ENCODE results near the gene GGA2.

DNA sequence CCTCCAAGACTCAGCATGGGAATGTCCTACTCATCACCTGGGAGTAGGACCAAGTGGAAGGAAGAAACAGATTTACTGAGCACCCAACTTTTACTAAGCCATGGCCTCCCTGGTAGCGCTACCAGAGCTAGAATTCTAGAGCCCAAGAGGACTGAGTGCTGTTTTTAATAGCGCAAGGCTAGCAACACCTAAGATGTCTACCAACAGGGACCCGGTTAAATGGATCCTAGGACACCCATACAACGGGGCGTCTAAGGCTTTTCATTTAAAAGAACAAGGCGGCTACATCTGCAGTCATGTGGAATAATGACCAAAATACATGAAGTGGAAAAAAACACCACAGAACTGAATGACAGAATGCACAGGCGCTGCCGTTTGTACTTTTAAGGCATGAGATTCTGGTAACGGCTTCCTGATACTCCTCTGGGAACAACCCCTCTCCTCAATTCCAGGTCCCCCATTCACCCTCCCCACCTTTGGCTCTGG, 5.1 kb downstream of the GGA2 start:
- TF ChIP-seq POLR2AphosphoS5 (IDR thresholded peaks at IDR 0.05; ENCODE audit: low read depth, low read length): no peak
- TF ChIP-seq TAF1 (IDR thresholded peaks at IDR 0.05; ENCODE audit: borderline replicate concordance, insufficient read depth, low read length): no peak
- TF ChIP-seq, protein P1, sequence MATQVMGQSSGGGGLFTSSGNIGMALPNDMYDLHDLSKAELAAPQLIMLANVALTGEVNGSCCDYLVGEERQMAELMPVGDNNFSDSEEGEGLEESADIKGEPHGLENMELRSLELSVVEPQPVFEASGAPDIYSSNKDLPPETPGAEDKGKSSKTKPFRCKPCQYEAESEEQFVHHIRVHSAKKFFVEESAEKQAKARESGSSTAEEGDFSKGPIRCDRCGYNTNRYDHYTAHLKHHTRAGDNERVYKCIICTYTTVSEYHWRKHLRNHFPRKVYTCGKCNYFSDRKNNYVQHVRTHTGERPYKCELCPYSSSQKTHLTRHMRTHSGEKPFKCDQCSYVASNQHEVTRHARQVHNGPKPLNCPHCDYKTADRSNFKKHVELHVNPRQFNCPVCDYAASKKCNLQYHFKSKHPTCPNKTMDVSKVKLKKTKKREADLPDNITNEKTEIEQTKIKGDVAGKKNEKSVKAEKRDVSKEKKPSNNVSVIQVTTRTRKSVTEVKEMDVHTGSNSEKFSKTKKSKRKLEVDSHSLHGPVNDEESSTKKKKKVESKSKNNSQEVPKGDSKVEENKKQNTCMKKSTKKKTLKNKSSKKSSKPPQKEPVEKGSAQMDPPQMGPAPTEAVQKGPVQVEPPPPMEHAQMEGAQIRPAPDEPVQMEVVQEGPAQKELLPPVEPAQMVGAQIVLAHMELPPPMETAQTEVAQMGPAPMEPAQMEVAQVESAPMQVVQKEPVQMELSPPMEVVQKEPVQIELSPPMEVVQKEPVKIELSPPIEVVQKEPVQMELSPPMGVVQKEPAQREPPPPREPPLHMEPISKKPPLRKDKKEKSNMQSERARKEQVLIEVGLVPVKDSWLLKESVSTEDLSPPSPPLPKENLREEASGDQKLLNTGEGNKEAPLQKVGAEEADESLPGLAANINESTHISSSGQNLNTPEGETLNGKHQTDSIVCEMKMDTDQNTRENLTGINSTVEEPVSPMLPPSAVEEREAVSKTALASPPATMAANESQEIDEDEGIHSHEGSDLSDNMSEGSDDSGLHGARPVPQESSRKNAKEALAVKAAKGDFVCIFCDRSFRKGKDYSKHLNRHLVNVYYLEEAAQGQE (IDR thresholded peaks at IDR 0.05; ENCODE audit: insufficient read depth in 1 of 2, low read depth in 2 of 2, low read length in 2 of 2): no peak
- no peak for TF ChIP-seq SIN3A (IDR thresholded peaks at IDR 0.05; ENCODE audit: borderline replicate concordance, insufficient read depth, low read length)
